HG02623 (cell line): ENCODE results near the gene MORN1.
"Not testable (repeated sequence)": the region's sequence is repeated elsewhere in the genome, so short reads cannot be mapped to it uniquely, and the experiment has no call there.

Source experiments
- ATAC-seq: cut with Tn5 transposase; IDR thresholded peaks from one replicate; pipeline ENCODE4 v1.9.1; 2021; ENCODE audit warnings: moderate library complexity; ENCODE audit not compliant: unreplicated experiment

Gene MORN1

GRCh38 chr1:2341706-2342383 lies 49.5 kb downstream of the MORN1 start:
- ATAC-seq = no peak

GRCh38 chr1:2340918-2341254 lies 50.5 kb downstream of the MORN1 start:
- no peak for ATAC-seq

DNA sequence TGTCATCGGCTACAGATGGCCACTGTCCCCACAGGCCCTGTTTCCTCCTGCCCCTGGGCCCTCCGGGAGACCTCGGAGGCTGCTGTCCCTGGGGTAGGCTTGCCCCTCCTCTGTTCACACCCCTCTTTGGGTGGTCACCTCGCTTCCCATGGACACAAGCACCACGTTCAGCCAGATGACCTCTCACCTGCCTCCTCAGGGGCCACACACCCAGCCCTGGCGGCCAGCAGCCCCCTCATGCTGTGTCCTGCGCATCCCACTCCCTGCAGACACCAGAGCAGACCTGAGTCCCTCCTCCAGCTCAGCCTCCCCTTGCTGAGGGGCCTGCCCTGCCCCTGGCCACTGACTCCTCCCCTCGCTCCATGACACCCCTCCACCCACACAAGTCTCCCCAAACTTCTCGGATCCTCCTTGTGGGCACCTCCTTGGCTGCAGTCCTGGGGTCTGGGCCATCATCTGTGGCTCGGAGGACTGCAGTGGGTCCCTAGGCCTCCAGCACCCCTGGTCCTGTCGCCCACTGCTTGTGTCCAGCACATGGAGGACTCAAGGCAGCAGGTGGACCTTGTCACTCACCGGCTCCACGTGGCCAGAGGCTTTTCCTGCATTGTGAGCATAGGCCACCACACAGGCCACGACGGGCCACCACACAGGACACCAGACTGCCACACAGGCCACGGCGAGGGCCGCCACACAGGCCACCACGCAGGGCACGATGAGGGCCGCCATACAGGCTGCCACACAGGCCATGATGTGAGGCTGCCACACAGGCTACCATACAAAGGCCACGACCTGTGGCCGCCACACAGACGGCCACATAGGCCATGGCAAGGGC lies 51.1 kb downstream of the MORN1 start:
- ATAC-seq = no peak

DNA sequence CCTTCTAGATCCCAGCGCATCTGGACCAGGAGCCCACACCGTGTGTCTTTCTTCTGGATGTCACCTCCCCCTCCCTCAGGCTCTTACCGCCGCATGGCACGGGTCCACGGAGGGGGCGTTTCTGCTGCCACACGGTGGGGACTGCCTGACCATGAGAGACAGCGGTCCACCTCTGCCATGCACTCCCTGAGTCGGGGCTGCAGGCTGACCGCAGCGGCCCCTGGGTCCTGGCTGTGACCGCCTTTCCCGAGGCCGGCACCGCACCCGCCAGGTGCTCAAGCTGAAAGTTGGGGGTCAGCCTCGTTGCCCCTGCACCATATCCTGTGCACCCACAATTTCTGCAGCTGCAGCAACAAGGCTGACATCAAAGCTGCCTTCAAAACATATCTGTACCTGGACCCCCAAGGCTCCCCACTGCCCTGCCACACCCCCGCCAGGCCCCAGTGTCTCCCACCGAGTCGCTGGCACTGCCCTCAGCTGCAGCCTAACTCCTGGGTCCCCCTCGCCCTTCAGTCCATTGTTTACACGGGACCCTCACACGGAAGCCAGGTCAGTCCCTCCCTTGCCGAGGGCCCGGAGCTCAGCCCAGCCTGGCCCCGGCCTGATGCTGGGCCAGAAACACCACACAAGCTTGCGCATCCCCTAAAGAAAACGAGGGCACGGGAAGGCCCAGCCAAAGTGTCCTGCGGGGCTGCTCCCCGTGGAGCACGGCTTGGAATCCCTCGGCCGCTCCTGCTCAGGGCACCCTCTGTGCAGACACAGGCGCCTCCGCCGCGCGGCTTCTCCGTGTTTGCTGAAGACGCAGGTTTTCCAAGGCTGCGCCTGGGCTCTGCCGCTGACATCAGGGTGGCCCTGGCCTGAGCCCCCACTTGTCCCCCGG lies 51.9 kb downstream of the MORN1 start:
- no peak for ATAC-seq

GRCh38 chr1:2337501-2337900 lies 53.9 kb downstream of the MORN1 start:
- ATAC-seq = no peak

- no peak for ATAC-seq
These were observed 54.3 kb downstream of the MORN1 start for GRCh38 chr1:2337081-2337480.

DNA sequence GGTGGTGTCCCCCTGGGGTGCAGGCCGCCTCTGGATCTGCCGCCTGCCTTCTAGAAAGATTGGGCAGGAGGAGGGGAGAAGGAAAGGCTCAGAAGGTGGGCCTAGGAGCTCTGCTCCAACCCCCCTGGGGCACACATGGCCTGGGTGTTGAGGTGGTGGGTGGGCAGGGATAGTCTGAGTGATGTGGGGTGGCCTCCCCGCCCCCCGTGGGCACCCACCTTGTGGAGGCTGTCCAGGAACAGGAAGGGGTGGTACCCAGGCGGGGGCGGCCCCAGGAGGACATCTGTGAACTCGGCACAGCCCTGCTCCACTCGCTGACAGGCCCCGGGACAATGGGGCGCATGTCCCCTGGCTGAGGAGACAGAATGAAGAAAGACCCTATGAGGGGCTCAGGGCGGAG lies 54.9 kb downstream of the MORN1 start:
- no peak for ATAC-seq

GRCh38 chr1:2335721-2336455 lies 55.5 kb downstream of the MORN1 start:
- ATAC-seq = no peak

GRCh38 chr1:2334883-2335534 lies 56.3 kb downstream of the MORN1 start:
- no peak for ATAC-seq

DNA sequence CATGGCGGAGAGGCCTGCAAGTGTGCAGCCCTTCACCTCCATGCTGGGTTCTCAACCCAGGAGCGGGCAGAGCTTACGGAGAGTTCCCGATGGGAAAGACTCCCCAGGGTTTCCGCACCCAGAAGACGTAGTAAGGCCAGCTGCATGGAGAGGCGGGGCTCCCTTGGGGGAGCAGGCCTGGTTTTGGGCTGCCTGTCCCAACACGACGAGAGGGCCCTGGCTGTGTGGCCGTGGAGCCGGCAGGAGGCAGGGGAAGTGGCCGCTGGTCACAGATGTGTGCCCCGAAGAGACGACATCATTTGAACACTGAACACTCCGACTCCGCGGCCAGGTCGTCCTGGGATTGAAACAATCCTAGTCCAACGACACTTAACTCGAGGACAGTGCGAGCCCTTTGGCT lies 57.0 kb downstream of the MORN1 start:
- no peak for ATAC-seq

GRCh38 chr1:2331580-2331979 lies 59.8 kb downstream of the MORN1 start:
- not testable (repeated sequence) for ATAC-seq

GRCh38 chr1:2331200-2331544 lies 60.2 kb downstream of the MORN1 start:
- ATAC-seq = no peak

GRCh38 chr1:2330519-2331199 lies 60.7 kb downstream of the MORN1 start:
- no peak for ATAC-seq

GRCh38 chr1:2330035-2330434 lies 61.3 kb downstream of the MORN1 start:
- ATAC-seq = no peak

DNA sequence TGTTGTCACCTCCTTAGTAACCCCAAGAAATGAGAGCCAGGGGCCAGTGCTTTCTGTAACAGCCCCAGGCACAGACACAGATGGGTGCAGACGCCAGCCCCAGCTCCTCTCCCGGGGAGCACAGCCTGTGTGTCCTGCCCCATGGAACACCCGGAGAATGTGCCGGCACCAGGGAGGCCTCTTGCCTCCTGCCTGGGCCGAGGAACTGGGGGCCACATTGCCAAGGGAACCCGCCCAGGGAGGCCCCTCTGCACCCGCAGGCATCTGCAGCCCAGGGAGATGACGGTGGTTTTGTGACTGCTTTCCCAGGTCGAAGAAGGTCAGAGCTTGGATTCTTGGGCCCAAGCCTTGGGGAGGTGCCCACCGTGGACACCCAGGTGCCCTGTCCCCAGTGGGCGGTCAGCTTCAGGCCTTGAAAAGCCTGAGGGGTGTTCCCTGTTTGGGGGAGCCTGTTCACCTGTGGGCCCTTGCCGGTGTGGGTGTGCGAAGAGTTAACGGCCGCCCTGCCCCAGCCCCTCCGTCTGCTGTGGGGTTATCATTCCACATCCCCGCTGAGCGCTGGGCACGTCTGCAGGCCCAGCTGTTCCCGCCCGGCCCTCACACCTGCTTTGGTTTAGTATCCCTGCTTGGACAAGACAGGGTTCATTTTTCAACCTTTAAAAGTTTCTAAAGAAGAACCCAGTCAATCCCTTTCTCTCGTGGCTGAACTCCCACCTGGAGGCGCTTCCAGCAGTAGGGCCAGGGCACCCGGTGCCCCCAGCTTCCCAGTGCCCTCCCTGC lies 62.5 kb downstream of the MORN1 start:
- ATAC-seq = no peak

DNA sequence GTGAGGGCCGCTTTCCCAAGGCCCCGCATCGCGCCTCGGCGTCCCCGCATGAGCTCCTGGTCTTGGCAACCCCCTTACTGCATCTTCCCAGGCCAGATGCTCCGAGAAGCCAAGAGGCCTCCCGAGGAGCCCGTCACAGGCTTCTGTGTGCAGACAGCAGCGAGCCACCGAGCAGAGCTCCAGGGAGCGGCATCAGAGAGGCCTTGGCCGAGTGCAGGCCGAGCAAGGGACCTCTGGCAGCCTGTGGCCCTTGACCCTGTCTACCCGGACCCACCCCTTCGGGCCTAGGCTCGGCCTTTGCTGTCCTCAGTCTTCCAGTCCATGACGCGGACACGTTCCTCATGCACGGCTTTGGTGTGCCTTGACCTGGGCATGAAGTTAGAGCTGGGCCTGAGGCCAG lies 63.5 kb downstream of the MORN1 start:
- no peak for ATAC-seq

DNA sequence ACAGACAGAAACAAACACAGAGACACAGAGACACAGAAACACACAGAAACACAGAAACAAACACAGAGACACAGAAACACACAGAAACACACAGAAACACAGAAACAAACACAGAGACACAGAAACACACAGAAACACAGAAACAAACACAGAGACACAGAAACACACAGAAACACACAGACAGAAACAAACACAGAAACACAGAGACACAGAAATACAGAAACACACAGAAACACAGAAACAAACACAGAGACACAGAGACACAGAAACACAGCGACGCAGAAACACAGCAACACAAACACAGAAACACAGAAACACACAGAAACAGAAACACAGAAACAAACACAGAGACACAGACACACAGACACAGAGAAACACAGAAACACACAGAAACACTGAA lies 64.2 kb downstream of the MORN1 start:
- not testable (repeated sequence) for ATAC-seq

DNA sequence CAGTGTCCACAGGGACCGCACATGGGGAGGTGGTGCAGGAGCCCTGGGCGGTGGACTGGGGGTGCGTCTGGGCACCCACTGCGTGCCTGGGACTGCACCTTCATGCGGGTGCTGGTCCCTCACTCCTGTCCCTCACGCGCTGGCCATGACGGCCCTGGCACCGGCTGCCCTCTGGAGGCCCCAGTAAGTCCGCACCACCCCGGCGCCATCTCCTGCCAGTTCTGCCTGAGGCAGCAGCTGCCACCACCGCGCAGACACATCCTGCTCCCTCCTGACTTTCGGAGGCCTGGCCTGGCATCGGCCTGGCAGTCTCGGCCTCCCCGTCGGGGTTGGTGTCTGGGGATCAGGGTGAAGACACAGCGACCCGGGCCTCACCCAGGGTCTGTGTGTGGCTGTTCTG lies 64.8 kb downstream of the MORN1 start:
- no peak for ATAC-seq
